ENCODE data around the gene HOXC10. TPM values are rescaled to one million over a fixed set of nuclear protein-coding genes. Genes with fewer than 3 reads are reported as not detected.

Gene HOXC10
- total and polyA plus RNA-seq, 7 experiments from 2014 or later = not detected

DNA sequence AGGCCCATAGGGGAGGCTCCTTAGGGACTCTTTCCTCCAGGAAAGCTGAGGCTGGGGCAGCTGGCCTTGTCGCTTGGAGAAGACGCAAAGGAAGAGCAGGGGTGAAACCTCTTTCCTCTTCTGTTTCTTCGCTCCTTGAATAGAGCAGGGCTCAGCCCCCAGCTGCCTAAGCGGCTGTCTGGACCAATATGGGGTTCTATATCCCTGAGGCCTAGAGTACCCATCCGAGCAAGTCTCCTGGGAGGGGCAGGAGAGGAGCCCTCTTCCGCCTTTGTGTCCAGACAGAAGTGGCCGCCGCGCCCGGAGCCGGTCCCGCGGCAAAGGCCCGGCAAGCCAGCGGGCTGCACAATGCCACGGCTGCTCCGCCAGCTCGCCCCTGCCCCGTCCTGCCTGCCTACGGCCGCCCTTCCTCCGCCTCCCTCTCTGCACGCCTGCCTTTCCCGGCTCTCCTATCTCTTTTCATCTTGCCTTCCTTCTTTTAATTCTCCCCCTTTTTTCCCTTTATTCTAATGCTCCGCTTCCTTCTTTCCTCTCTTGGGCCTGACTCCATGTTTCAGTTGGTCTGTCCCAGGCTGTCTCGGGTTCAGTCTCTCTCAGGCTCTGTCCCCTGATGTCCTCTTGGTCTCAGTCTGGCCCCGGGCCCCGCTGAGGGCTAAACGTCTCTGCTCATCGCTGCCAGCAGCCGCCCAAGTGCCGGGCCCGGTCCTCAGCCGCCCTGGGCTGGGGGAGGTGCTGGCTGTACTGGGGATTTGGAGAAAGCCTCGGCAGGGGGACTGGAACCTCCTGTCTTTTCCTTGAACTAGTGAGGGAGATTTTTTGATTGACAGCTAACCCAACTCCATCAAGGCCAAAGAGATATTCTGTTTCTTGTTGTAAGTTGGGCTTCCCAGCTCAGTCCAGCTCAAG lies 12.5 kb downstream of the HOXC10 start:
- Histone ChIP-seq H3K27ac (ENCODE audit: low read depth, low read length) (no peak overlapping the region), H3K4me3 (ENCODE audit: low read length) (no peak overlapping the region), H3K36me3 (ENCODE audit: control insufficient read depth in 2 of 3, insufficient read depth in 3 of 3, low read length in 3 of 3) (no peaks in the 10 kb centered on the region), H3K4me1 (ENCODE audit: control insufficient read depth in 2 of 2, insufficient read depth in 2 of 2, low read length in 2 of 2) (peaks cover 24 to 28% of the 10 kb centered on the region in 2 donors), H3K9me3 (ENCODE audit: control insufficient read depth in 2 of 3, low read length in 3 of 3) (no peaks in the 10 kb centered on the region), H3K27me3 (ENCODE audit: control insufficient read depth in 2 of 2, insufficient read depth in 2 of 2, low read length in 2 of 2) (peaks cover 37 to 90% of the 10 kb centered on the region in 2 donors)
- peaks cover 0 to 8% (median 0%) of the 10 kb centered on the region in 11 donors for H3K9me3 Mint-ChIP-seq
- H3K27me3 Mint-ChIP-seq = peaks cover 86 to 98% (median 90%) of the 10 kb centered on the region in 5 donors
- ATAC-seq = no peak
- no peak for DNase-seq
- H3K27ac Mint-ChIP-seq = peak overlapping the region in 3 of 9 donors; percentile 10 to 48 (median 33)
- peak overlapping the region in 9 of 10 donors; percentile 18 to 88 (median 68) for H3K4me3 Mint-ChIP-seq
- intact Hi-C loops (cut with micrococcal nuclease) = loop anchor here (5.0 kb wide), 3 partner anchors 35 to 60 kb away; partner anchors contain the start of genes HOXC13 (in 1 of the 2) and HOXC5 (in 1 of the 2)
- POLR2A ChIA-PET = no interaction called here
- peaks cover 24 to 63% (median 37%) of the 10 kb centered on the region in 7 donors for H3K4me1 Mint-ChIP-seq
- peaks cover 0 to 4% (median 0%) of the 10 kb centered on the region in 5 donors for H3K36me3 Mint-ChIP-seq
- CTCF ChIA-PET = interaction anchor here (0.7 to 1.6 kb wide), 2 partner anchors 204 to 210 kb away, joined by 3 to 5 read pairs; no protein-coding TSS in a partner anchor

DNA sequence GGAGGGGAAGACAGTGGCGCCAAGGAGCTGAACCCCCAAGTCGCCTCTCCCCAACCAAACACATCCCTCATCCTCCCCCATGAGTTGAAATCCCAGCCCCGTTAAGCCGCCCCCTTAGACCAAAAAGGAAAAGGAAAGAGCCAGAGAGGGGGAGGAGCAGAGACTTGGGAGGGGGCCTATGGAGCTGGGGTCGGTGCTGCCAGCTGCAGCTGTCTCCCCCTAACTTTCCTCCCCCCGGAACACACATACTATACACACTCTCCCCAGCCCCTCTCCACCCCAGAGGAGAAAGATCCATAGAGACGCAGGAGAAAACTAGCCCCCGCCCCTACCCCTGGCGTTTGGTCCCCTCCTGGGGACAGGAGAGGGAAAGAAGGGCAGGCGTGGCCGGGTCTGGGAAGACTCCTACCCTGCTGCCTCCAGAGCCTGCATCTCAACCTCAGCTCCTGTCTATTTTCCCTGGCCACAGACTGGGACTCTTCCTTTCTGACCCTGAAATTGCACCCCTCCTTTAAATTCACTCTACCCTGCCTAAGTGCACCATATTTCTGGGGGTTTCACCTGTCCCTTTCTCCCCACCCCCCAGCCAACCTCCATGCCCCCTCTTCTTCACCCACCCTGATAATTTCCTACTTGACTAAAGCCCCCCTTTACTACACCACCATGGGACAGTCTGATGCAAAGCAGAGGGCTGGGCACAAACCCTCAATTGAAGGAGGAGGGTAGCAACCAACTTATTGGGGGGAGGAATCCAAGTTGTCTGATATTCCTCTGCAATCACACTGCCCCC lies 13.4 kb downstream of the HOXC10 start:
- H3K4me1 Mint-ChIP-seq = peaks cover 23 to 62% (median 37%) of the 10 kb centered on the region in 7 donors
- H3K4me3 Mint-ChIP-seq = peak overlapping the region in 3 of 10 donors; percentile 21 to 87 (median 29)
- CTCF ChIA-PET = interaction anchor here (0.7 to 1.6 kb wide), 2 partner anchors 139 to 209 kb away, joined by 4 to 5 read pairs; no protein-coding TSS in a partner anchor
- peaks cover 0 to 8% (median 0%) of the 10 kb centered on the region in 11 donors for H3K9me3 Mint-ChIP-seq
- Histone ChIP-seq H3K4me1 (ENCODE audit: control insufficient read depth in 2 of 2, insufficient read depth in 2 of 2, low read length in 2 of 2) (peaks cover 24 to 28% of the 10 kb centered on the region in 2 donors), H3K4me3 (ENCODE audit: low read length) (no peak overlapping the region), H3K9me3 (ENCODE audit: control insufficient read depth in 2 of 3, low read length in 3 of 3) (no peaks in the 10 kb centered on the region), H3K27ac (ENCODE audit: low read depth, low read length) (no peak overlapping the region), H3K27me3 (ENCODE audit: control insufficient read depth in 2 of 2, insufficient read depth in 2 of 2, low read length in 2 of 2) (peaks cover 31 to 89% of the 10 kb centered on the region in 2 donors), H3K36me3 (ENCODE audit: control insufficient read depth in 2 of 3, insufficient read depth in 3 of 3, low read length in 3 of 3) (no peaks in the 10 kb centered on the region)
- peak overlapping the region in 3 of 9 donors; percentile 33 to 48 (median 41) for H3K27ac Mint-ChIP-seq
- intact Hi-C loops (cut with micrococcal nuclease) = loop anchor here (5.0 kb wide), 3 partner anchors 34 to 61 kb away; partner anchors contain the start of genes HOXC13 (in 1 of the 2) and HOXC5 (in 1 of the 2)
- H3K36me3 Mint-ChIP-seq = peaks cover 0 to 4% (median 0%) of the 10 kb centered on the region in 5 donors
- ATAC-seq (no peak), DNase-seq (no peak)
- POLR2A ChIA-PET = no interaction called here
- H3K27me3 Mint-ChIP-seq = peaks cover 86 to 98% (median 92%) of the 10 kb centered on the region in 5 donors

DNA sequence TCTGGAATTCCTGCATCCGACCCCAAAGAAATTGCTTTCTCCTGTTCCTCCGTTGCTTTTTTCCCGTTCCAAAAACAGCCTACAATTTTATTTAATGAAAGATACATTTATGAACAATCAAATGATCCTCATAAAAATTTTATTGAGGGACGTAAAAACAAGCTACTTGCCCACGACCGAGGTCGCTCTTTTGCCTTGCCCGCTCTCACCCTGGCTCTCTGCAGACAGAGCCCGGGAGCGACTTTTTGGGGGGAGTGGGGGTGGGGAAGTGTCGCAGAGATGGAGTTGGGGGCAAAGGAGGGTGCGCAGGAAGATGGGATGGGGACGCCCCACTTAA lies 13.9 kb downstream of the HOXC10 start:
- Histone ChIP-seq H3K4me1 (ENCODE audit: control insufficient read depth in 2 of 2, insufficient read depth in 2 of 2, low read length in 2 of 2) (peaks cover 24 to 28% of the 10 kb centered on the region in 2 donors), H3K9me3 (ENCODE audit: control insufficient read depth in 2 of 3, low read length in 3 of 3) (no peaks in the 10 kb centered on the region), H3K27me3 (ENCODE audit: control insufficient read depth in 2 of 2, insufficient read depth in 2 of 2, low read length in 2 of 2) (peaks cover 26 to 86% of the 10 kb centered on the region in 2 donors), H3K4me3 (ENCODE audit: low read length) (no peak overlapping the region), H3K36me3 (ENCODE audit: control insufficient read depth in 2 of 3, insufficient read depth in 3 of 3, low read length in 3 of 3) (no peaks in the 10 kb centered on the region), H3K27ac (ENCODE audit: low read depth, low read length) (no peak overlapping the region)
- H3K9me3 Mint-ChIP-seq = peaks cover 0 to 6% (median 0%) of the 10 kb centered on the region in 11 donors
- intact Hi-C loops (cut with micrococcal nuclease) = loop anchor here (5.0 kb wide), 3 partner anchors 33 to 62 kb away; partner anchors contain the start of genes HOXC13 (in 1 of the 2) and HOXC5 (in 1 of the 2)
- ATAC-seq (no peak), DNase-seq (no peak)
- peaks cover 86 to 98% (median 92%) of the 10 kb centered on the region in 5 donors for H3K27me3 Mint-ChIP-seq
- POLR2A ChIA-PET = no interaction called here
- no peak overlapping the region for H3K27ac Mint-ChIP-seq
- H3K36me3 Mint-ChIP-seq = peaks cover 0 to 2% (median 0%) of the 10 kb centered on the region in 5 donors
- H3K4me1 Mint-ChIP-seq = peaks cover 17 to 57% (median 32%) of the 10 kb centered on the region in 7 donors
- CTCF ChIA-PET = interaction anchor here (0.7 to 1.6 kb wide), 2 partner anchors 140 to 209 kb away, joined by 4 to 5 read pairs; no protein-coding TSS in a partner anchor
- H3K4me3 Mint-ChIP-seq = peak overlapping the region in 2 of 10 donors; percentile 21 to 29

- Histone ChIP-seq H3K27ac (ENCODE audit: low read depth, low read length) (no peak overlapping the region), H3K4me1 (ENCODE audit: control insufficient read depth in 2 of 2, insufficient read depth in 2 of 2, low read length in 2 of 2) (peaks cover 24 to 28% of the 10 kb centered on the region in 2 donors), H3K27me3 (ENCODE audit: control insufficient read depth in 2 of 2, insufficient read depth in 2 of 2, low read length in 2 of 2) (peaks cover 33 to 87% of the 10 kb centered on the region in 2 donors), H3K9me3 (ENCODE audit: control insufficient read depth in 2 of 3, low read length in 3 of 3) (no peaks in the 10 kb centered on the region), H3K36me3 (ENCODE audit: control insufficient read depth in 2 of 3, insufficient read depth in 3 of 3, low read length in 3 of 3) (no peaks in the 10 kb centered on the region), H3K4me3 (ENCODE audit: low read length) (no peak overlapping the region)
- DNase-seq = no peak
- Mint-ChIP-seq H3K27me3 (peaks cover 90 to 98% (median 95%) of the 10 kb centered on the region in 5 donors), H3K27ac (peak overlapping the region in 3 of 9 donors; percentile 47 to 72 (median 66)), H3K4me3 (peak overlapping the region; percentile 27 to 68 (median 58)), H3K36me3 (peaks cover 0 to 2% (median 0%) of the 10 kb centered on the region in 5 donors), H3K9me3 (peaks cover 0 to 6% (median 0%) of the 10 kb centered on the region in 11 donors), H3K4me1 (peaks cover 14 to 51% (median 29%) of the 10 kb centered on the region in 7 donors)
- intact Hi-C loops (cut with micrococcal nuclease) = loop anchor here (5.0 to 10.0 kb wide), 4 partner anchors 33 to 375 kb away; partner anchors contain the start of genes HOXC13 (in 1 of the 2) and HOXC5 (in 1 of the 2)
- ATAC-seq = no peak
- CTCF ChIA-PET = interaction anchor here (0.6 to 1.3 kb wide), 3 partner anchors 8 to 1876 kb away, joined by 3 read pairs; no protein-coding TSS in a partner anchor
- POLR2A ChIA-PET = interaction anchor here (0.6 to 0.8 kb wide), 3 partner anchors 9 to 281 kb away, joined by 3 read pairs; partner anchors contain the start of gene HOXC8
Observed at GRCh38 chr12:53999559-54000115, 14.7 kb downstream of the HOXC10 start.

DNA sequence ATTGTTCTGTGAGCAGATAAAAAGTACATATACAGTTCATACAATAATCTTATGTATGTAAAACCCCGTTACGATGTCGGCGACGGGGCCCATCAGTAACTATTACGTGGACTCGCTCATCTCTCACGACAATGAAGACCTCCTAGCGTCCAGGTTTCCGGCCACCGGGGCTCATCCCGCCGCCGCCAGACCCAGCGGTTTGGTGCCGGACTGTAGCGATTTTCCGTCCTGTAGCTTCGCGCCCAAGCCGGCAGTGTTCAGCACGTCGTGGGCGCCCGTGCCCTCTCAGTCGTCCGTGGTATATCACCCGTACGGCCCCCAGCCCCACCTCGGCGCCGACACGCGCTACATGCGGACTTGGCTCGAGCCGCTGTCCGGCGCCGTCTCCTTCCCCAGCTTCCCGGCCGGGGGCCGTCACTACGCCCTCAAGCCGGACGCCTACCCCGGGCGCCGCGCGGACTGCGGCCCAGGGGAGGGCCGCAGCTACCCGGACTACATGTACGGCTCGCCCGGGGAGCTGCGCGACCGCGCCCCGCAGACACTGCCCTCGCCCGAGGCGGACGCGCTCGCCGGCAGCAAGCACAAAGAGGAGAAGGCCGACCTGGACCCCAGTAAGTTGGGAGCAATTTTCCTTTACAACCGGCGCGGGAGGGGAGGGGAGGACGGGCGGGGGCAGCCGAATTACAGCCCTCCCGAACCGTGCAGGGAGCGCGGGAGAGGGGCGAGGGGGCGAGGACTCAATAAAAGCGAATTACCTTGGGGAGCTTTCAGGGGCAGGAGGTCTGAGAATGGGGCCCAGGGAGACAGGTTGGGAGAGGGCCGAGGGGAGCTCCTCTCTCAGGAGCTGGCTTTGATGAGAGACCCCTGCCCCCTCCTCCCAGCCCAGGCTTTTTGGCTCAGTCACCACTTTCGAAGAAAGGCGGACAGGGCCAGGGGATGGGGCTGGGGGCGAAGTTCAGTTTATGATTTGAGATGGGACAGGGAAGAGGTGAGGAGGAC lies 15.5 kb downstream of the HOXC10 start, which contains the start of gene HOXC9:
HOXC9 (plus strand) TSS at position 46 of the 999 bp plus-strand sequence; CDS start at position 74, 28 bp downstream.
- Mint-ChIP-seq H3K36me3 (peaks cover 0 to 2% (median 0%) of the 10 kb centered on the region in 5 donors), H3K4me3 (peak within 1 kb of the TSS; percentile 27 to 68 (median 58)), H3K27me3 (peaks cover 88 to 98% (median 92%) of the 10 kb centered on the region in 5 donors), H3K9me3 (peaks cover 0 to 2% (median 0%) of the 10 kb centered on the region in 11 donors), H3K4me1 (peaks cover 14 to 46% (median 24%) of the 10 kb centered on the region in 7 donors), H3K27ac (peak within 1 kb of the TSS in 3 of 9 donors; percentile 47 to 72 (median 66))
- Histone ChIP-seq H3K27me3 (ENCODE audit: control insufficient read depth in 2 of 2, insufficient read depth in 2 of 2, low read length in 2 of 2) (peaks cover 35 to 84% of the 10 kb centered on the region in 2 donors), H3K27ac (ENCODE audit: low read depth, low read length) (no peak within 1 kb of the TSS), H3K4me3 (ENCODE audit: low read length) (no peak within 1 kb of the TSS), H3K36me3 (ENCODE audit: control insufficient read depth in 2 of 3, insufficient read depth in 3 of 3, low read length in 3 of 3) (no peaks in the 10 kb centered on the region), H3K9me3 (ENCODE audit: control insufficient read depth in 2 of 3, low read length in 3 of 3) (no peaks in the 10 kb centered on the region), H3K4me1 (ENCODE audit: control insufficient read depth in 2 of 2, insufficient read depth in 2 of 2, low read length in 2 of 2) (peaks cover 19 to 27% of the 10 kb centered on the region in 2 donors)
- intact Hi-C loops (cut with micrococcal nuclease) = loop anchor here in 1 of 2 donors (10.0 kb wide), 1 partner anchor 374 kb away; no protein-coding TSS in a partner anchor
- ATAC-seq (no peak), DNase-seq (no peak)
- ChIA-PET POLR2A (interaction anchor here (0.6 to 0.8 kb wide), 2 partner anchors 11 to 282 kb away, joined by 3 read pairs; no protein-coding TSS in a partner anchor), CTCF (interaction anchor here (1.2 to 1.3 kb wide), 2 partner anchors 8 to 194 kb away, joined by 3 read pairs; no protein-coding TSS in a partner anchor)
